H4 (cell line): Measurements from ENCODE around the gene AP1G2. TPM values are rescaled to one million over a fixed set of nuclear protein-coding genes. Genes with fewer than 3 reads are reported as not detected.
A peak's percentile ranks its signal among the peaks of the same experiment; 100 is the strongest.
"Not testable (repeated sequence)": the region's sequence is repeated elsewhere in the genome, so short reads cannot be mapped to it uniquely, and the experiment has no call there.

ENCODE experiments used
- DNase-seq: peaks from one replicate; pipeline ENCODE4 v3.0.0-alpha.2; 2015; ENCODE audit warnings: low spot score
- total RNA-seq: library from RNA; depleted of rRNA; stranded (reverse); fragments of >200 nt; shearing (Covaris generic); gene quantifications from 2 replicates; pipeline ENCODE4 v1.2.3, GENCODE V29; 2014

The AP1G2 gene
- total RNA-seq, 1 experiment from 2014 or later: 0.43 TPM

- DNase-seq: no peak
Observed at GRCh38 chr14:23600806-23601205, 33.2 kb upstream of the AP1G2 start.

- no peak for DNase-seq
Observed at GRCh38 chr14:23600322-23600707, 32.7 kb upstream of the AP1G2 start.

GRCh38 chr14:23594191-23594590 lies 26.6 kb upstream of the AP1G2 start:
- not testable (repeated sequence) for DNase-seq

GRCh38 chr14:23590198-23590597 lies 22.6 kb upstream of the AP1G2 start:
- no peak for DNase-seq

- DNase-seq: no peak
Observed at GRCh38 chr14:23589606-23590005, 22.0 kb upstream of the AP1G2 start.

GRCh38 chr14:23588884-23589598 lies 21.4 kb upstream of the AP1G2 start:
- DNase-seq: peak; percentile 89

- DNase-seq: not testable (repeated sequence)
Observed at GRCh38 chr14:23584527-23585203, 17.1 kb upstream of the AP1G2 start.

GRCh38 chr14:23583761-23584526 lies 16.4 kb upstream of the AP1G2 start:
- not testable (repeated sequence) for DNase-seq

GRCh38 chr14:23582906-23583760 lies 15.5 kb upstream of the AP1G2 start:
- DNase-seq: no peak

GRCh38 chr14:23580948-23581281 lies 13.3 kb upstream of the AP1G2 start:
- no peak for DNase-seq

- no peak for DNase-seq
Observed at GRCh38 chr14:23580152-23580926, 12.7 kb upstream of the AP1G2 start.

- no peak for DNase-seq
Observed at GRCh38 chr14:23579739-23580138, 12.1 kb upstream of the AP1G2 start.

- no peak for DNase-seq
Observed at GRCh38 chr14:23579311-23579630, 11.7 kb upstream of the AP1G2 start.

GRCh38 chr14:23578560-23579310 lies 11.1 kb upstream of the AP1G2 start, which contains the start of gene JPH4:
Gene JPH4, minus strand, starts transcription at chr14:23578790. Its CDS starts 1,337 bp downstream, at chr14:23577453.
- DNase-seq: no peak

GRCh38 chr14:23577710-23578392 lies 10.3 kb upstream of the AP1G2 start:
- no peak for DNase-seq

GRCh38 chr14:23577004-23577681 lies 9.6 kb upstream of the AP1G2 start:
- DNase-seq: no peak

GRCh38 chr14:23573384-23574015 lies 5.9 kb upstream of the AP1G2 start:
- no peak for DNase-seq

GRCh38 chr14:23572836-23573235 lies 5.2 kb upstream of the AP1G2 start:
- no peak for DNase-seq

- no peak for DNase-seq
Observed at GRCh38 chr14:23572524-23572828, 4.9 kb upstream of the AP1G2 start.
